Transverse colon (tissue), 3 donors: Measurements from ENCODE around the gene PIGU.

Source experiments
- CTCF ChIP-seq, 5 experiments: fragments of 200-600 bp in 3 of 5; fragments of 450-650 bp in 2 of 5; sonication (generic) in 3 of 5; IDR thresholded peaks; 1 replicate in 2 of 5; 2 replicates in 3 of 5; pipeline ENCODE4 v1.5.1; 2016 to 2017; ENCODE audit warnings: antibody characterized with exemption in 5 of 5, inconsistent platforms in 3 of 5, mild to moderate bottlenecking in 2 of 5, moderate library complexity in 1 of 5
- POLR2A ChIP-seq: fragments of 450-650 bp; IDR thresholded peaks from one replicate; pipeline ENCODE4 v1.6.1; 2016; ENCODE audit warnings: antibody characterized with exemption, mild to moderate bottlenecking, moderate library complexity

DNA sequence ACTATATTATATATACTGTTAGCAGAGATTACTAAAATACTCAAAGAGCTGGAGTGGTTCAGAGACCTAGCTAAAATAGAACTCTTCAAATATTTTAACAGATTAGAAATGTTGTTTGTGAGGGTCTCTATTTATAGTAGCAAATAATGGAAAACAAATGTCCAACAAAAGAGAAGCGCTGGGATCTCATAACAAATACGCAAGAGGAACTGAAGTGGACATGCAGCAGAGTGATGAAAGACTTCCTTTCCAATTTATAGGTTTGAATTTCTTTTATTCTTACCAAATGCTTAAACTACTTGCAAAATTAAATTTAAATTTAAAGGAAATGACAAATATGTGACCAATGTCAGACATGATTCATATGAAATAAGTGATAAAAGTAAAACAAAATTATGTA, 49.9 kb downstream of the PIGU start:
- TF ChIP-seq CTCF (IDR thresholded peaks at IDR 0.05) (no peak), POLR2A (no peak)
